ENCODE results near the gene C1orf105.
A peak's percentile ranks its signal among the peaks of the same experiment; 100 is the strongest.

The C1orf105 gene

GRCh38 chr1:172406968-172407367 lies 13.5 kb upstream of the C1orf105 start:
- H3K9me3 ChIP-seq (ENCODE audit: severe bottlenecking): no peaks in the 10 kb centered on the region
- no peak overlapping the region for H3K27ac ChIP-seq (ENCODE audit: poor library complexity, severe bottlenecking)
- DNase-seq (ENCODE audit: low spot score): no peak
- H3K27me3 ChIP-seq (ENCODE audit: insufficient read depth, poor library complexity, severe bottlenecking): no peaks in the 10 kb centered on the region
- H3K4me1 ChIP-seq (ENCODE audit: insufficient read depth, poor library complexity, severe bottlenecking): no peaks in the 10 kb centered on the region
- H3K4me3 ChIP-seq (ENCODE audit: severe bottlenecking): no peak overlapping the region
- no peak for TF ChIP-seq CTCF (IDR thresholded peaks at IDR 0.05; ENCODE audit: poor library complexity, severe bottlenecking)
- H3K36me3 ChIP-seq (ENCODE audit: low read depth): no peaks in the 10 kb centered on the region
- no peak for ATAC-seq (ENCODE audit: low read depth)

- Histone ChIP-seq H3K9me3 (ENCODE audit: severe bottlenecking) (no peaks in the 10 kb centered on the region), H3K27ac (ENCODE audit: poor library complexity, severe bottlenecking) (no peak overlapping the region), H3K4me3 (ENCODE audit: severe bottlenecking) (no peak overlapping the region), H3K4me1 (ENCODE audit: insufficient read depth, poor library complexity, severe bottlenecking) (peaks cover under 1% of the 10 kb centered on the region), H3K36me3 (ENCODE audit: low read depth) (no peaks in the 10 kb centered on the region), H3K27me3 (ENCODE audit: insufficient read depth, poor library complexity, severe bottlenecking) (no peaks in the 10 kb centered on the region)
- TF ChIP-seq CTCF (IDR thresholded peaks at IDR 0.05; ENCODE audit: poor library complexity, severe bottlenecking): no peak
- 0 out of 3 replicates have a peak, but pooled peaks have one; percentile 46 for ATAC-seq (ENCODE audit: low read depth)
- no peak for DNase-seq (ENCODE audit: low spot score)
Observed at GRCh38 chr1:172408958-172409357, 11.5 kb upstream of the C1orf105 start.

GRCh38 chr1:172410027-172410426 lies 10.5 kb upstream of the C1orf105 start:
- Histone ChIP-seq H3K36me3 (ENCODE audit: low read depth) (no peaks in the 10 kb centered on the region), H3K9me3 (ENCODE audit: severe bottlenecking) (no peaks in the 10 kb centered on the region), H3K27me3 (ENCODE audit: insufficient read depth, poor library complexity, severe bottlenecking) (no peaks in the 10 kb centered on the region), H3K4me1 (ENCODE audit: insufficient read depth, poor library complexity, severe bottlenecking) (peaks cover 8% of the 10 kb centered on the region), H3K4me3 (ENCODE audit: severe bottlenecking) (no peak overlapping the region), H3K27ac (ENCODE audit: poor library complexity, severe bottlenecking) (no peak overlapping the region)
- no peak for TF ChIP-seq CTCF (IDR thresholded peaks at IDR 0.05; ENCODE audit: poor library complexity, severe bottlenecking)
- ATAC-seq (ENCODE audit: low read depth) (no peak), DNase-seq (ENCODE audit: low spot score) (no peak)

- DNase-seq (ENCODE audit: low spot score) (no peak), ATAC-seq (ENCODE audit: low read depth) (no peak)
- no peak for TF ChIP-seq CTCF (IDR thresholded peaks at IDR 0.05; ENCODE audit: poor library complexity, severe bottlenecking)
- H3K9me3 ChIP-seq (ENCODE audit: severe bottlenecking): no peaks in the 10 kb centered on the region
- no peak overlapping the region for H3K27ac ChIP-seq (ENCODE audit: poor library complexity, severe bottlenecking)
- H3K4me3 ChIP-seq (ENCODE audit: severe bottlenecking): no peak overlapping the region
- peaks cover 18% of the 10 kb centered on the region for H3K4me1 ChIP-seq (ENCODE audit: insufficient read depth, poor library complexity, severe bottlenecking)
- no peaks in the 10 kb centered on the region for H3K27me3 ChIP-seq (ENCODE audit: insufficient read depth, poor library complexity, severe bottlenecking)
- H3K36me3 ChIP-seq (ENCODE audit: low read depth): no peaks in the 10 kb centered on the region
Observed at GRCh38 chr1:172411791-172412338, 8.6 kb upstream of the C1orf105 start.

- ATAC-seq (ENCODE audit: low read depth): peak; percentile 64
- Histone ChIP-seq H3K27ac (ENCODE audit: poor library complexity, severe bottlenecking) (peak overlapping the region; percentile 78), H3K4me3 (ENCODE audit: severe bottlenecking) (no peak overlapping the region), H3K27me3 (ENCODE audit: insufficient read depth, poor library complexity, severe bottlenecking) (no peaks in the 10 kb centered on the region), H3K36me3 (ENCODE audit: low read depth) (no peaks in the 10 kb centered on the region), H3K9me3 (ENCODE audit: severe bottlenecking) (no peaks in the 10 kb centered on the region), H3K4me1 (ENCODE audit: insufficient read depth, poor library complexity, severe bottlenecking) (peaks cover 41% of the 10 kb centered on the region)
- no peak for DNase-seq (ENCODE audit: low spot score)
- TF ChIP-seq CTCF (IDR thresholded peaks at IDR 0.05; ENCODE audit: poor library complexity, severe bottlenecking): no peak
Observed at GRCh38 chr1:172414331-172414730, 6.2 kb upstream of the C1orf105 start.
